Natural killer cell (primary cell): ENCODE data around the gene CLDN5. TPM values are rescaled to one million over a fixed set of nuclear protein-coding genes. Genes with fewer than 3 reads are reported as not detected.

Source experiments
- ATAC-seq, 3 donors: fragments of 150-1000 bp in 2 of 3; fragments of 200-7000 bp in 1 of 3; cut with Tn5 transposase; 1 replicate in 1 of 3; 2 replicates in 2 of 3; pipeline ENCODE4 v1.10.0; 2021; ENCODE audit warnings: mild to moderate bottlenecking in 2 of 3, moderate library complexity in 2 of 3
- DNase-seq, 2 donors: peaks; one replicate each; pipeline versions ENCODE4 v3.0.0 to v3.0.0-alpha.2; 2013 to 2021; ENCODE audit warnings: mixed read lengths in 1 of 2
- H3K27ac ChIP-seq: one replicate; pipeline ENCODE4 v1.5.1; 2013; ENCODE audit warnings: mild to moderate bottlenecking, low read length
- H3K27me3 ChIP-seq: one replicate; pipeline ENCODE4 v1.6.1; 2013; ENCODE audit warnings: low read length; ENCODE audit not compliant: control insufficient read depth, insufficient read depth
- H3K36me3 ChIP-seq: one replicate; pipeline ENCODE4 v1.6.1; 2013; ENCODE audit warnings: low read length; ENCODE audit not compliant: control insufficient read depth, insufficient read depth
- H3K4me1 ChIP-seq: one replicate; pipeline ENCODE4 v1.6.1; 2013; ENCODE audit warnings: low read length; ENCODE audit not compliant: control insufficient read depth, insufficient read depth
- H3K4me3 ChIP-seq: one replicate; pipeline ENCODE4 v1.5.1; 2013; ENCODE audit warnings: low read length
- H3K9me3 ChIP-seq: one replicate; pipeline ENCODE4 v1.6.1; 2013; ENCODE audit warnings: low read length; ENCODE audit not compliant: control insufficient read depth, insufficient read depth
- H3K27ac Mint-ChIP-seq, 2 donors: one replicate each; pipeline ENCODE4 v1.8.0; 2022; ENCODE audit warnings: mild to moderate bottlenecking in 2 of 2, mixed read lengths in 2 of 2, moderate library complexity in 1 of 2
- H3K27me3 Mint-ChIP-seq, 2 donors: one replicate each; pipeline ENCODE4 v1.8.0; 2022; ENCODE audit warnings: low read depth in 2 of 2, mixed read lengths in 2 of 2
- H3K36me3 Mint-ChIP-seq: one replicate; pipeline ENCODE4 v1.8.0; 2022; ENCODE audit warnings: mixed read lengths
- H3K4me1 Mint-ChIP-seq, 2 donors: one replicate each; pipeline ENCODE4 v1.8.0; 2022; ENCODE audit warnings: mixed read lengths in 2 of 2
- H3K4me3 Mint-ChIP-seq: one replicate; pipeline ENCODE4 v1.8.0; 2022; ENCODE audit warnings: mild to moderate bottlenecking, moderate library complexity, mixed read lengths
- H3K9me3 Mint-ChIP-seq, 2 donors: one replicate each; pipeline ENCODE4 v1.8.0; 2022; ENCODE audit warnings: mixed read lengths in 2 of 2
- CTCF ChIP-seq: fragments of 200-600 bp; IDR thresholded peaks from one replicate; pipeline ENCODE4 v1.8.0; 2022; ENCODE audit warnings: antibody characterized with exemption
- WGBS: methylation state at CpG from one replicate; pipeline ENCODE4 v1.1.7; 2013; ENCODE audit warnings: missing lambda C conversion rate; ENCODE audit not compliant: insufficient coverage; 5-methylcytosine and 5-hydroxymethylcytosine counted together
- intact Hi-C: fragments of 100-400 bp; cut with micrococcal nuclease; formaldehyde crosslinking; loops from one replicate; pipeline ENCODE4 v1.14.2; 2022
- total RNA-seq, 4 donors: library from RNA; stranded (reverse); fragments of 120-200 nt in 1 of 4; gene quantifications; one replicate each; pipeline versions ENCODE4 v1.2.3 to v1.2.4, GENCODE V29; 2013 to 2022

Gene CLDN5
- total RNA-seq, 3 donors from 2014 or later (not counting 1 experiment from before 2014, with no cell fraction given), result 1.3 to 1.7 TPM; not detected in 1

- no peak for TF ChIP-seq CTCF
- no peak for DNase-seq
- no peak overlapping the region for H3K4me3 ChIP-seq
- H3K27me3 Mint-ChIP-seq, result no peaks in the 10 kb centered on the region
- H3K4me1 ChIP-seq, result no peaks in the 10 kb centered on the region
- H3K9me3 ChIP-seq, result no peaks in the 10 kb centered on the region
- WGBS, result 80% methylated on average over 2 of the region's 2 CpGs
- no peak for ATAC-seq
- H3K27ac ChIP-seq, result no peak overlapping the region
- H3K36me3 Mint-ChIP-seq, result no peaks in the 10 kb centered on the region
- H3K27ac Mint-ChIP-seq, result no peak overlapping the region
- no peaks in the 10 kb centered on the region for H3K4me1 Mint-ChIP-seq
- no peaks in the 10 kb centered on the region for H3K36me3 ChIP-seq
- no peaks in the 10 kb centered on the region for H3K9me3 Mint-ChIP-seq
- intact Hi-C loops, result no loop called here
- no peaks in the 10 kb centered on the region for H3K27me3 ChIP-seq
- H3K4me3 Mint-ChIP-seq, result no peak overlapping the region
These were observed 10.4 kb downstream of the CLDN5 start for GRCh38 chr22:19513823-19514222.

GRCh38 chr22:19510919-19511341 is 13.3 kb downstream of the CLDN5 start:
- Histone ChIP-seq H3K4me3 (no peak overlapping the region), H3K9me3 (no peaks in the 10 kb centered on the region), H3K27ac (no peak overlapping the region), H3K4me1 (peaks cover 5% of the 10 kb centered on the region), H3K36me3 (no peaks in the 10 kb centered on the region), H3K27me3 (no peaks in the 10 kb centered on the region)
- Mint-ChIP-seq H3K4me1 (peaks cover under 1 to 2% of the 10 kb centered on the region in 2 donors), H3K4me3 (no peak overlapping the region), H3K9me3 (no peaks in the 10 kb centered on the region), H3K27me3 (no peaks in the 10 kb centered on the region), H3K36me3 (no peaks in the 10 kb centered on the region), H3K27ac (no peak overlapping the region)
- no peak for TF ChIP-seq CTCF
- DNase-seq (no peak), ATAC-seq (no peak)
- WGBS, result no CpG with 5 or more reads among the region's 2 CpGs
- intact Hi-C loops, result no loop called here

- Mint-ChIP-seq H3K36me3 (no peaks in the 10 kb centered on the region), H3K9me3 (no peaks in the 10 kb centered on the region), H3K27ac (no peak overlapping the region), H3K4me3 (no peak overlapping the region), H3K4me1 (peaks cover 10 to 12% of the 10 kb centered on the region in 2 donors), H3K27me3 (no peaks in the 10 kb centered on the region)
- no peak for DNase-seq
- Histone ChIP-seq H3K4me3 (no peak overlapping the region), H3K9me3 (no peaks in the 10 kb centered on the region), H3K27ac (no peak overlapping the region), H3K4me1 (peaks cover 15% of the 10 kb centered on the region), H3K27me3 (no peaks in the 10 kb centered on the region), H3K36me3 (no peaks in the 10 kb centered on the region)
- intact Hi-C loops, result no loop called here
- ATAC-seq, result no peak
- TF ChIP-seq CTCF, result no peak
- WGBS, result 100% methylated on average over 2 of the region's 2 CpGs
These were observed 14.3 kb downstream of the CLDN5 start for GRCh38 chr22:19509923-19510322.

- Histone ChIP-seq H3K4me3 (no peak overlapping the region), H3K4me1 (peaks cover 19% of the 10 kb centered on the region), H3K36me3 (no peaks in the 10 kb centered on the region), H3K27me3 (no peaks in the 10 kb centered on the region), H3K27ac (no peak overlapping the region), H3K9me3 (no peaks in the 10 kb centered on the region)
- no peak for TF ChIP-seq CTCF
- H3K4me3 Mint-ChIP-seq, result no peak overlapping the region
- no peak for DNase-seq
- no peaks in the 10 kb centered on the region for H3K9me3 Mint-ChIP-seq
- intact Hi-C loops, result no loop called here
- H3K27ac Mint-ChIP-seq, result no peak overlapping the region
- WGBS, result 94% methylated on average over 3 of the region's 3 CpGs
- ATAC-seq, result no peak
- H3K36me3 Mint-ChIP-seq, result no peaks in the 10 kb centered on the region
- no peaks in the 10 kb centered on the region for H3K27me3 Mint-ChIP-seq
- peaks cover 11 to 12% of the 10 kb centered on the region in 2 donors for H3K4me1 Mint-ChIP-seq
These were observed 15.0 kb downstream of the CLDN5 start for GRCh38 chr22:19509191-19509590.
